GM19452 (cell line): ENCODE results near the gene PKP1.

Source experiments
- ATAC-seq: cut with Tn5 transposase; IDR thresholded peaks from one replicate; pipeline ENCODE4 v1.9.1; 2021; ENCODE audit not compliant: unreplicated experiment

PKP1 gene

GRCh38 chr1:201361652-201362504 lies 78.6 kb downstream of the PKP1 start:
- ATAC-seq = no peak

DNA sequence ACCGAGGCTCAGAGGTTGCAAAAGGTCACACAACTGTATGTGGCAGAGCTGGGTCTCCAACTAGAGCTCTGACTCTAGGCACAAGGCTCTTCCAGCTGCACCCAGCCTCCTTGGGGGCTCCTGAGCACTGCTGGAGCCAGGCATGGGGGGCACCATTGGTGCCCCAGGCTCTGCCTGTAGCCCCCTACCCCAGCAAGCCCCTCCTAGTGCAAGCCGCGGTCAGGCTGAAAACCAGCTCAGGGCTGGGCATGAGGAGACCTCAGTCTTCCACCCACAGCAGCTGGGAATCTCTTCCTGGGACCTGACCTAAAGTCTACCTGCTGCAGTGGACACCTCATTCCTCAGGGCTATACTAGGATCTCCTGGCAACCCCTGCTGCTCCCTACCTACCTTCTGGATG lies 79.6 kb downstream of the PKP1 start:
- ATAC-seq = no peak

GRCh38 chr1:201363467-201363866 lies 80.2 kb downstream of the PKP1 start:
- ATAC-seq = no peak

GRCh38 chr1:201364808-201365105 lies 81.5 kb downstream of the PKP1 start:
- ATAC-seq = no peak

GRCh38 chr1:201365251-201365650 lies 81.9 kb downstream of the PKP1 start:
- no peak for ATAC-seq

DNA sequence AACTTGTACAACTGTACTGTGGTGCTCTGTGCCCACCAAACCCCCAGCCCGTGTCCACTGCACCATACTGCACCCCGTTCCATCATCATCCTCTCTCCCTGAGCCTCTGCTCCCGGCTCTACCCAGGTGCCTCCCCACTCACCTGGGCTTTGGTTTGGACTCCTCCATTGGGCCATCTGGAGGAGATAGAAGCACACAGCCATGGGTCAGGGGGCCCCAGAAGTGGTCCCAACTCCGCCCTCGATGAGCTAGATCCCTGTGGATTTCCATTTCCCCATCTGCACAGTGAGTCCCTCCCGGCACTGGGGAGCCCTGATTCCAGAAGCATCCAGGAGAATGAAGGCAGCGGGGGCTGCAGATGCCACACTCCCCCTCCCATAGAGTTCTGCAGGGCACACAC lies 83.4 kb downstream of the PKP1 start:
- ATAC-seq = no peak

DNA sequence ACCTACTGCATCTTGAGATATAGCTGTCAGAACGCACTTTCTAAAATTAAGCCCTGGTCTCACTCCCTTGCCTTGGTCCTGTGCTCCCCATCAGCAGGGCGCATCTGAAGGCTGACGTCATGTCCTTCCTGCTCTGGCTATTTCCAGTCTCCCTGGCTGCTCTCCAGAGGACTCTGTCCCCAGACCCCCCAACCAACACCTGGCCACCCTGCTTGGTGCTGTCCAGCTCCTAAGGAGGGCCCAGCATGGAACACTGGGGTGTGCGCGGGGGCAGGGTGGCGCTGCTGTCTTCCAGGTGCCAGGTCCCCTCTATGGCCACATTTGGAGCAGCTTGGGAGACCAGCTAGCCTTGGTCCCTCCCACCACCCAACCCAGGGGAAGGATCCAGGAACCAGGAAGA lies 85.9 kb downstream of the PKP1 start:
- ATAC-seq = no peak

- no peak for ATAC-seq
Observed at GRCh38 chr1:201370500-201370899, 87.2 kb downstream of the PKP1 start.

GRCh38 chr1:201371276-201371675 lies 88.0 kb downstream of the PKP1 start:
- ATAC-seq = no peak

DNA sequence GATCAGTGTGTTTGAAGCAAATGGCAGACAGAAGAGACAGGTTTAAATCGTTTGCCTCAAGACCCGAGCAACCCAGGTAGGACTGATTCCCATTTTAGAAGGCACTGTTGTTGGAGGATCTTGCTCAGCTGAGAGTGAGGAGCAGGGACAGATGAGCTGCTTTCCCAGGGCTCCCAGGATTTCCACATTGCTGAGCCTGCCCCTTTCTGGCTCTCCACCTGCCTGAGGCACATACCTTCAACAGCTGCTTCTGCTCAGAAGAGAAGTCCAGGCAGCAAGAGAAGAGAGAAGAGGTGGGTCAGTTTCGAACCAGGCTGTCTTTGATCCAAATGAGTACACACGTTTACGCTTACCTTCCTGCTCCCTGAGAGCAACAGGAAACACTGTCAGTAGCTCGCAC lies 88.5 kb downstream of the PKP1 start:
- no peak for ATAC-seq

DNA sequence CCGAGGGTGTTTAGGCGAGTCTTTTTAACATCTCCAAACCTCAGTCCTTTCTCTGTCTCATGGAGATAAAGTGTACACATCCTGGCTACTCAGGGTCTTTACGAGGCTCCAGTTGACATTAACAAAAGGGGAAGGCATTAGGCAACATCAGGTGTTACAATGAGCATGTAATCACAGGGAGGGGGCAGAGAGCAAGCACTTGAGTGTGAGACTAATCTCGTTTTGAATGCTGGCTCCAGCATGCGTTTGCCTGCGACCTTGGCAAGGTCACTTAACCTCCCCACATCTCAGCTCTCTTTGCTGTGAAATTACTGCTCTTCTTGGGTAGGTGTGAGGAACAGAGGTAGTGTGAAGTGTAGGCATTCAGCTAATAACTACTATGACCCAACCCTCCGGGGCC lies 91.1 kb downstream of the PKP1 start:
- ATAC-seq = no peak

DNA sequence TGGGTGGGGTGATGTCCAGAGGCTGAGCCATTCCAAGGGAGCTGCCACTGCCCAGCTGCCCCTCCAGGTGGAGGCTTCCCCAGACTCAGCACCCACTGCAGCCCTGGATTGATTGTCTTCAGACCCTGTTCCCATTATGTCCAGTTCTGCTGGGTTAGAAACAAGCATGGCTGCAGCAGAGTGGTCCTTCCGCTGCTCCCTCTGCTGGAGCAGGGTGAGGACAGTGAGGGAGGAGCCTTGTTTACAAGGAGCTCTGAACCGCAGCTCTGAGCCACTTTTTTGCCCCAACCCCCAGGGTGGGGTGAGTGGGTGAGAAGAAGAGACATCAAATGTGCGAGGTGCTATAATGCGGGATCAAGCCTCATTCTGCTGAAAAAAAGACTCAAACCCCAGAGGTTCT lies 91.9 kb downstream of the PKP1 start:
- ATAC-seq = no peak

GRCh38 chr1:201376107-201376463 lies 92.8 kb downstream of the PKP1 start:
- no peak for ATAC-seq

DNA sequence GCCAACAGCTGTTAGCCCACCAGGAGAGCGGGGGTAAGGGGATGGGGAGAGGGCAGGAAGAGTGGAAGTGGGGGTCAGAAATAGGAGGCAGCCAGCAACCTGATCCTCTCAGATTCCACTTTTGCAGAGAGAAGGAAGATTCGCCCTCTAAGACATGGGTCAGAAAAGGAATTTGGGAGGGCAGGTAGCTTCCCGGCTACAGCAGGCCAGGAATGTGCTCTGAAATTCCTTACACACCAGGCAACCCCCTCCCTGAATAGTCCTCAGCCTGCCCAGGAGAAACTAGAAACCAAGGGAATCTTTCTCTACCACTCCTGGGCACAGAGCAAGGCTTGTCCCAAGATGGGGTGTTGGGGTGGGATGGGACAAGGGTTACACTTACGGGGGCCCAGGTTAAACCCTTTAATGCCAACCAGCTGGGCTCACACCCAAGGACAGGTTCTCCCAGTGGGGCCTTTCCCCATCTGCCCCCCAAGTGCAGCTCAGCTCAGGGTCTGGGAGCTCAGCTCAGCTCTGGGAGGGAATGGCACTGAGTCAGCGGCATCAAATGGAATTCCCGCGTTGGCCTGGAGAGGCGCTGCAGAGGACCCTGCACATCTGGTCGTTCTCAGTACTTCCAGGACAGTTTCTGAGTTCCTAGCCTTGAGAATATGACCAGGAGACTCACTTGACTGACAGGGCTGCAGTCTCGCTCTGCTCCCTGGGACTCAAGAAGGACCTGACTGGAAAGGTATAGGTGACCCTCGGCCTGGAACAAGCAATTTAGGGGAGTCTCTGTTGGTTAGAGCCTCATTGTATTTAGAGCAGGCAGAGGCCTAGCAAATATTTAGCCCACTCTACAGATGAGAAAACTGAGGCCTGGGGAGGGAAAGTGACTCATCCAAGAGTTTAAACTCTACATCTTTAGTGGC lies 93.4 kb downstream of the PKP1 start:
- no peak for ATAC-seq

GRCh38 chr1:201377611-201378092 lies 94.3 kb downstream of the PKP1 start, which contains the start of gene TNNT2:
Gene TNNT2 (minus strand): TSS chr1:201377680. CDS start chr1:201373254, 4,426 bp downstream.
- ATAC-seq = no peak

DNA sequence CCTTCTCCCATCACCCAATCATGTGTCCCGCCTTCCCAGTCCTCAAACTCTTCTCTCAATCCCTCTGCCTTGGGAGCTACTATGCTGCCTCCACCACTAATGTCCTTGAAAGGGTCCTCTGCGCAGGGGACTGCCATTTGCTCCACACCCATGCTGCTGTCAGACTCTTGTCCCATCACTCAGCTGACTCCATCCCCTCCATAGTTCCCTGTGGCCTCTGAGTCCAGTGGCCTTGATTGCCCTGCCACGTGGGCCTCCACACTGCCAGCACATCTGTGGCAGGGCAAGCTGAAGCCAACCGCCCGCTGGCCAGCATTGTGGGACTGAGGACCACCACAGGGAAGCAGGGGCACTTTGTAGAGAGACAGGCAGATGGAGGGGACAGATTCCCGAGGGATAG lies 95.5 kb downstream of the PKP1 start:
- ATAC-seq = no peak

DNA sequence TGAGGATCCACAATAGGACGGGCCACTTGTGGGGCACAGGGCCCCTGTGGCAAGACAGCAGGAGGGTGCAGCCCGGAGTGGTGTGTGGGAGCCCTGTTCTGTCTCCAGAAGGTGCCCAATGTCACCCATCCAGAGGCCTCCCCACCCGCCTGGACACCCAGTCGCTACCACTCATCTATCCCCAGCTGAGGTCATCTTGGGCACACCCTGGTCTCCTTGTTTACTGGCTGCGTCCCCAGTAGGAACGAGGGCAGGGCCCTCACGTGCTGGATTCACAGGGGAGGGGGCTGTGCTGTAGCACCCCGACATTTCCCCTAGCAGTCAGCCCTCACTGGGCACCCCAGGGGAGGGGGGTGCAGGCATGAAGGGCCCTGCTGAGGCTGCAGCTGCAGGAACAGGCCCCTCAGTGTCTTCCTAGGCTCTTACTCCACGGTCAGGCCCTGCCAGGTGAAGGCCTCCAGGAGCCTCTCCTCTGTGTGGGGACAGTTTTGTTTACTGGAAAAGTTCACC lies 96.5 kb downstream of the PKP1 start:
- ATAC-seq = no peak

DNA sequence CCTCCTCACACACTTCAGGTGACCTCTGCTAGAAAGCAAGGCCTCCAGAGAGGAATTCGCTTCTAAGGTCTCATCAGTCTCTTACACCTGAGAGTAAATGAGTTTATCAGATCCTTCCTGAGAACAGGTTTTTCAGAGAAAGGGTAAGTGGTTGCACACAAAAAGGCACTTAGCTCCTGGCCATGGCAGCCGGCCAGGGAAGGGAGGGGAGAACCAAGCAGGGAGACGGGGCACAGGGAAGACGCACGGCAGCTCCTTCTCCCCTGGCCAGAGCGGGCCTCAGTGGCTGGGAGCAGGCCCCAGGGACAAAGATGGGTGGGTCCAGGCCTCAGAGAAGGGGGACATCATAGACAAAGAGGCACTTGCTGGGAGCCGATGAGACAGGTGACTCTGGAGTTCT lies 97.8 kb downstream of the PKP1 start:
- ATAC-seq = no peak
